GM19324 (cell line): ENCODE data around the gene FTO.

Experiments
- ATAC-seq: cut with Tn5 transposase; IDR thresholded peaks from one replicate; pipeline ENCODE4 v1.9.1; 2021; ENCODE audit warnings: mild to moderate bottlenecking, moderate library complexity; ENCODE audit not compliant: unreplicated experiment, low FRiP score

Gene FTO

DNA sequence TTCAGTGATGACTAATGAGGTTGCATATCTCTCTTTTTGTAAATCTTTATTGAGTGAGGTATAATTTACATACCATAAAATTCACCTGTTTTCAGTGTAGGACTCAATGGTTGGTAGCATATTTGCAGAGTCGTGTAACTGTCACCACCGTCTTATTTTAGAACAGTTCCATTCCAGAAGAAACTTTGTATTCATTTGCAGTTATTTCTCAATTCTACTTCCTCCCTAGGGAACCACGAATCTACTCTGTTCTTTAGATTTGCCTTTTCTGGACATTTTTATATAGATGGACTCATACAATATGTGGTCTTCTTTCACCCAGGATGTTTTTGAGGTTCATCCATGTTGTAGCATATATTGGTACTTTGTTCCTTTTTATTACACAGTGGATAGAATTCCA, 3.7 kb downstream of the FTO start:
- no peak for ATAC-seq

DNA sequence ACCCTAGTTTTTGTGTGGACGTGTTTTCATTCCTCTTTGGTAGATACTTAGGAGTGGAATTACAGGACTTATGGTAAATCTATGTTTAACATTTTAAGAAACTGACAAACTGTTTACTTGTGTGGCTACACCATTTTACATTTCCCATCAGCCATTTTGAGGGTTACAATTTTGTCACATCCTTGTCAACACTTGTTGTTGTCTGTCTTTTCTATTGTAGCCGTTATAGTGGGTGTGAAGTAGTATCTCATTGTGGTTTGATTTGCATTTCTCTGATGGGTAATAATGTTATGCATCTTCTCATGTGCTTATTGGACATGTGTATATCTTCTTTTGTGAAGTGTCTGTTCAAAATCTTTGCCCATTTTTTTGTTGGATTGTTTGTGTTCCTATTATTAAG, 4.5 kb downstream of the FTO start:
- no peak for ATAC-seq

DNA sequence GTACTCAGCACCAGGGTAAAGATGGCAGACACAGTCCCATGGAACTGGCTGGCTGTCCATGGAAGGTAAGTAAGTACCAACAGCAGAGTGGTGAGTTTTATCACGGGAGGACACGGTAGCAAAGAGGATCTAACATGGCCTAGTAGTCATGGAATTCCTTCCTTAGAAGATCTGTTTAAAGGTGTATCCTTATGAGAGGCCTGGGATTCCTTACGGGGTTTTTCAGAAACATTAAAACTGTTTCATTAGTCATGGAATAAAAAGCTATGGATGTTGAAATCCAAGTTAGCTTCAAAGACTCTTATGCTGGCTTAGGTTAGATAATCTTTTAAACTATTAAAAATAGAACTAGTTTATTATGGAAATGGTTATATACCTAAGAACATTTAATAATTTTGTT, 7.4 kb downstream of the FTO start:
- ATAC-seq = no peak

GRCh38 chr16:53712065-53712464, 8.1 kb downstream of the FTO start:
- ATAC-seq = no peak

DNA sequence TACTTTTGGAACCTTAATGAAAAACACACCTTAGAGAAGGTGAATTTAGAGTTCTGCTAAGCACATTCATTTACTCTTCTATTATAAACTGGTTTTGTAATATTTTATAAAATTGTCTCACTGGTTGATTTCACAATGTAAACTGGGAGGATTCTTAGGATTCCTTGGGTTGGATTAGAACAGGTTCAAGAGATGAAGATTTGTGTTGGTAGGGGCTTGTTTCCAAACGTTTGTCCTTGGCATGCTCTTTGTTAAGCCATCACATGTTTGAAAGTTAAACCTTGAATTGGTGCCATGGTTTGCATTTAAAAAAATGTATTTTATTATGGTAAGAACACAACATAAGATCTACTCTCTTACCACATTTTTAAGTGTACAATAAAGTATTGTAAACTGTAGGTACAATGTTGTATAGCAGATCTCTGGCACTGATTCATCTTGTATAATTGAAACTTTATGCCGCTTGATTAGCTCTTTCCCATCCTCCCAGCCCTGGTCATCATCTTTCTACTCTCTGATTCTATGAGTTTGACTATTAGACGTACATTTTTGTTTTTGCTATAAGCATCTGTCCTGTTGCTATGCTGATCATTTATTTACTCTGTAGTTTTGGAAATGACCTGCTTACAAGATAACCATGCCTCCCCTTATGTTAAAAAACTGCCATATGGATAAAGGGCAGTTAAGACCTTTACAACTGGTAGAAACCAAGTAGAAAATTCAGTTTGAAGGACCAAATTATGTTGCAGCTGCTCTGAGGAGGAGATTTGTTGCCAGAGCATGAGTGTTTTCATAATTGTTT, 9.6 kb downstream of the FTO start:
- ATAC-seq = no peak

DNA sequence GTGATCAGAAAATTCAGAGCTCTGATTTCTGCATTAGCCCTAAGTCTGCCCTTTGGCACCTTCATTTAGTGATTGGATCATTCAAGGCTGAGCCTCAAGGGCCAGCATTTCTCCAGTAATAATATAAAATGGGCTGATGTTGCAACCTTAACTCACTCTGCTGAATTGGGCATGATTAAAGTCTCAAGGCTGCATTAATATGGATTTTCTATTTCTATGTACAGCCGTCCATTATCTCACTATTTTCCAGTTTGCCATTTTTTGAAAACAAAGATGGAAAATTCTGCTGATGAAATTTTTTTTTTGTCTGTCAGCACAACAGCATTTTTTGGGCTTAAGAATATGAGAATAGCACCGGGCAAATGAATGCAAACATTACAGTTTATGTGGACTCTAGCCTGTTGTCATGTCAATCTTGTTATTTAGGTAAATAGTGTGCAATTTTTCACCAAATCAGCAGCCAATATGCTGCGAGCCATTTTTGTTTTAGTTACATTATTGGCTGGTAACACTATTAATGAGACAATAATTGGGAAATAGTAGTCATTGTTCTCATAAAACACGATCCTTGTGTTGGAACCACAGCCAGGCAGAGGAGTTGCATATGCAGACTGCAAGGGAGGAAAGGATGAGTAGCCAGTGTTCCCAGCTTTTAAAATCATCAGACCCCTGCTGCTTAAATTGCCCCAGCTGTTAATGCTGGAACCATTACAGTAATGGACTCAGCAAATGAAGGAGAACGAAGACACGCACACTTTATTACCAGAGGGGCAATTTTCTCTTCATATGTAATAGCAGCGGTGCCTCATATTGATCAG, 10.5 kb downstream of the FTO start:
- no peak for ATAC-seq

GRCh38 chr16:53715023-53715384, 11.0 kb downstream of the FTO start:
- ATAC-seq = no peak

- no peak for ATAC-seq
Observed at GRCh38 chr16:53717577-53717976, 13.6 kb downstream of the FTO start.

DNA sequence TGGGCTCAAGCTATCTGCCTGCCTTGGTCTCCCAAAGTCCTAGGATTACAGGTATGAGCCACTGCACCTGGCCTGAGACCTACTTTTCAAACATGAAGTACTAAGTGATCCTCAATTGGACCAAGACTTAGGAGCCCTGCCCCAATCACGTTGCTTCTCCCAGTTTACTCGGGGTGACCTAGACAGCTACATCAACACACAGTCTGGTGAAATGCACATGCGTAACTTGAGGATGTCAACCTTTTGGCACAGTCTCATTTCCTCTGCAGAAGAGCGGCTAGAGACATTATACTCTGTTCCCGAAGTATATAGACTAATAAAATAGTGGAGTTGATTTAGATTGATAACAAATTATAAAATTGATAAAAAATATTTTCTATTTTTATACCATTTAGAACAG, 17.1 kb downstream of the FTO start:
- ATAC-seq = no peak

- no peak for ATAC-seq
Observed at GRCh38 chr16:53726625-53727024, 22.7 kb downstream of the FTO start.

GRCh38 chr16:53730693-53731092, 26.7 kb downstream of the FTO start:
- no peak for ATAC-seq

- no peak for ATAC-seq
Observed at GRCh38 chr16:53732296-53732929, 28.5 kb downstream of the FTO start.

DNA sequence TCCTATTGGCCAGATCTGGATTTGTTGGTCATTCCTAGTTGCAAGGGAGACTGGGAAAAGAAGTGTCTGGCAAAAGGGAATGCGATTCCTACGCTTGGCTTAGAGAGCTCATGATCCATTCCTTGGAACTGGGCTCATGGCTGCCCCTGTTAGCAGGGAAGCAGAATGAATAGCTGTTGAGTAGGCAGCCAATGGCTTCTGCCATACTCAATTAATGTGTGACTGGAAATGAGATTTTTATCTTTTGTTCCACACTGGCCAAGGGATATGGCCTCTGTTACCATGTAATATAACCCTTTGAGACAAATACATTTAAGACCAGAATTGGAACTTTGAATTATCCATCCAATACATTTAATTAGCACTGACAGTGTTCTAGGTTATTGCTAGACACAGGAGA, 31.0 kb downstream of the FTO start:
- ATAC-seq = no peak

DNA sequence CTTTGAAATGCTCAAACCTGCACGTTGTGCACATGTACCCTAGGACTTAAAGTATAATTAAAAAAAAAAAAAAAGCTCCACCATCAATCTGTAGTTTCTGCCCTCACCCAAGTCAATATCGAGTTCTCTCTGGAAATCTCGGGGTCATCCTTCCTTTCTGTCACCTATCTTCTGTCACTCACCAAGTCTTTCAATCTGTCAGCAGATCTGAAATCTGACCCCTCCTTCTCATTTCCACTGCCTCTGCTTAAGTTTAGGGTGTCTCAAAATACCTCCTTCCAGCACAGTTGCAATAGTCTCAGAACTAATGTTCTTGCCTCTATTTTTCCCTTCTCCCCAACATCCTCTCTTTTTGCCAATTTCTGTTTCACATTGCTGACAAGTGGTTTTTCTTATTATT, 32.3 kb downstream of the FTO start:
- ATAC-seq = no peak

DNA sequence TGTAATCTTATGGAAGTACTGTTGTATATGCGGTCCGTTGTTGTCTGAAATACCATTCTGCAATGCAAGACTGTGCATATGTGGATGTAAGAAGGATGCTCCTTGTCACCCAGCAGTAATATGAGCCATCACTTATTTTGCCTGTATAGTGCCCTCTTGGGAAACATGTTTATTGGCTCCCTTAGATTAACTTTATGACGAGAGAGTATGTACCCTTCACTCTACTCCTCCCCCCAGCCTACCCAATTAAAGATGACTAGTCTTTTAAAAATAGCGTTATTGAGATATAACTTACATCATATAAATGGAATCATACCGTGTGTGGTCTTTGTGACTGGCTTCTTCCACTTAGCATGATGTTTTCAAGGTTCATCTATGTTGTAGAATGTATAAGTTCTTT, 33.6 kb downstream of the FTO start:
- ATAC-seq = no peak

DNA sequence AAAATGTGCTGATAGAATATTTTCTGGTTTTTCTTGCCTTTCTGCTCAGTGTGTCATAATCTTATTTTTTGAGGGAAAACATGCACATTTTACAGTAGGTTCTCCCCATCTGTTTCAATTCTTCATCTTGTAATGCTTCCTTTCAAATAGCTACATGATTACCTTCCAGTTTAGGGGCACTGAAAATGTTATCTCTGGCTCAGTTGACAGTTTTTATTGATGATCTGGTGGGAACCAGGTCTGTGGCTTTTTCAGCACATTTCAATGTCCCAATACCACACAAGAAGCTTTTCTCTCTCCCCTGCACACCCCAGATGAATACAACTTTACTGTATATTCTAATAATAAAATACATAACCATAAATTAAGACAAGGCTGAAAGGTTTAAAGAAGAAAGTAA, 36.5 kb downstream of the FTO start:
- no peak for ATAC-seq

DNA sequence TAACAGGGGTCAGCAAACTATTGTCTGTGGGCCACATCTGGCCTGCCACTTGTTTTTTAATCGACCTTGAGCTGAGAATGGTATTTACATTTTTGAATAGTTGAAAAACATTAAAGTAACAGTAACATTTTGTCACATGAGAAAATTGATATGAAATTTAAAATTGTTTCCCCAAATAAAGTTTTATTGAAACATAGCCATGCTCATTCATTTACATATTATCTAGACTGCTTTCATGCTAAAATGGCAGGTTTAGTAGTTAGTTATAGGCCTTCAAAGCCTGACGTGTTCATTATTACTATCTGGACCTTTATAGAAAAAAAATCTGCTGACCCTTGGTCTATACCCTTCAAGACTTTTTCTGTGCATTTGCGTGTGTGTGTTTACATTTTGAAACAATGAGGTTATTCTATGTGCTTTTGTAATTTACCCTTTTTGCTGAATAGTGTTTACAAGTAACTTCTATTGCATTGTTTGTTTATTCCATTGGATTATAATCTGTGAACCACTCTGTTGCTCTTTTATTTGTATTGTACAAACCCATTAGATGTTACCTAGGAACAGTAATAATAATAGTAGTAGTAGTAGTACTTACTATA, 37.1 kb downstream of the FTO start:
- no peak for ATAC-seq

- ATAC-seq = no peak
Observed at GRCh38 chr16:53741546-53741945, 37.6 kb downstream of the FTO start.

DNA sequence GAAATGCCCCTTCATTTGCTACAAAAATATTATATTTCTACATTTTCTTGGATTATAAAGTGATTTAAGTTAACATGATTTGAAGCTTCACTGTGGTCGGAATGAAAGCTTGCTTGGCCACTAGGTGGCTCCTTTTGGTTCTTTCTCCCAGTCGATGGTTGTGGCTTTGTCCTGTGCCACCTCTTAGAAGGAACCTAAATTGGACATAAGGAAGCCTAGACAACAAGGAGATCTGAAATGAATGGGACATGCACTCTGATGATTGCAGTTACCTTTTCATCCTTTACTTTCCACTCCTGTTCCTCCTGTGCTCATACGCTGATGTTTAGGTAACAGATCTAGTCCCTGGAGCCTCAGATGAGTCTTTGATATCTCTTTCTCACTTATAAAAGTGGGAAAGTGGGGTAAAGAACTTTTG, 39.2 kb downstream of the FTO start:
- ATAC-seq = no peak

DNA sequence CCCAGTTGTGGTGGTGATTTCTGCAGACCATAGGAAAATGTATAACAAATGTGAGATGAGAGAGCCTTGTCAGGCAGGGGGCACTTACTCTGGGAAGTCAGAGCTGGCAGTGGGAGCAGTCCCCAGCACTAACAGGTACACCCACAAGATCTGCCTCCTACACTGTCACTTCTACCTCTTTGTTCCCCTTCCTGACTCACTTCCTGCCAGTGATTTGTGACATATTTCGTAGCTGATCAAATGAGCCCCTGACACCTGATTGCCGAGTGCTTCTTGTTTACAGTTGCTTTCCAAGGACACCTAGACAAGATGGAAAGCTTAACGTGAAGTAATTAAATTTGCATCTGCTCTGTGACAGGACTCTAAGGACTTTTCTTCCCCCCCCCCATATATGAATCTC, 40.5 kb downstream of the FTO start:
- no peak for ATAC-seq

GRCh38 chr16:53745086-53745485, 41.1 kb downstream of the FTO start:
- no peak for ATAC-seq
